ENCODE measurements around the gene CHPF. TPM values are rescaled to one million over a fixed set of nuclear protein-coding genes. Genes with fewer than 3 reads are reported as not detected.

Gene CHPF
- total RNA-seq, 4 donors from 2014 or later: 44.4 to 67.8 (median 58.4) TPM

- Histone ChIP-seq H3K4me1 (peaks cover 15 to 20% (median 16%) of the 10 kb centered on the region in 4 donors), H3K4me3 (no peak overlapping the region)
- no peak for DNase-seq (ENCODE audit: extremely low spot score)
Measured at GRCh38 chr2:219569041-219569440, 25.4 kb upstream of the CHPF start.

GRCh38 chr2:219567791-219568361 lies 24.3 kb upstream of the CHPF start:
- Histone ChIP-seq H3K4me3 (no peak overlapping the region), H3K9me3 (no peaks in the 10 kb centered on the region), H3K36me3 (peaks cover 0 to 50% (median 32%) of the 10 kb centered on the region in 4 donors), H3K27ac (replicated peaks in 1 of 4) (no peak overlapping the region), H3K4me1 (peaks cover 15 to 20% (median 16%) of the 10 kb centered on the region in 4 donors), H3K27me3 (no peaks in the 10 kb centered on the region)
- no peak for DNase-seq (ENCODE audit: extremely low spot score)
- TF ChIP-seq POLR2AphosphoS5 (IDR thresholded peaks at IDR 0.05): no peak
- TF ChIP-seq CTCF (IDR thresholded peaks at IDR 0.05): no peak
- TF ChIP-seq EP300 (IDR thresholded peaks at IDR 0.05): no peak
- TF ChIP-seq POLR2A (IDR thresholded peaks at IDR 0.05; ENCODE audit: low read depth): no peak
- intact Hi-C loops (cut with DNase I): no loop called here
- 90% methylated on average over 31 of the region's 35 CpGs for WGBS

More at GRCh38 chr2:219569041-219569440, 25.4 kb upstream of the CHPF start:
- peaks cover 0 to 39% (median 21%) of the 10 kb centered on the region in 4 donors for H3K36me3 ChIP-seq
- H3K9me3 ChIP-seq: no peaks in the 10 kb centered on the region
- TF ChIP-seq CTCF (IDR thresholded peaks at IDR 0.05) (no peak), EP300 (IDR thresholded peaks at IDR 0.05) (no peak), POLR2AphosphoS5 (IDR thresholded peaks at IDR 0.05) (no peak), POLR2A (IDR thresholded peaks at IDR 0.05; ENCODE audit: low read depth) (no peak)
- WGBS: 94% methylated on average over 6 of the region's 6 CpGs
- intact Hi-C loops (cut with DNase I): no loop called here
- H3K27me3 ChIP-seq: no peaks in the 10 kb centered on the region
- no peak overlapping the region for H3K27ac ChIP-seq (replicated peaks in 1 of 4)

GRCh38 chr2:219567131-219567530 lies 23.5 kb upstream of the CHPF start:
- Histone ChIP-seq H3K9me3 (no peaks in the 10 kb centered on the region), H3K27me3 (no peaks in the 10 kb centered on the region), H3K4me1 (peaks cover 12 to 19% (median 15%) of the 10 kb centered on the region in 4 donors), H3K4me3 (no peak overlapping the region), H3K27ac (replicated peaks in 1 of 4) (no peak overlapping the region), H3K36me3 (peaks cover 0 to 58% (median 39%) of the 10 kb centered on the region in 4 donors)
- WGBS: 94% methylated on average over 17 of the region's 18 CpGs
- intact Hi-C loops (cut with DNase I): no loop called here
- no peak for DNase-seq (ENCODE audit: extremely low spot score)
- no peak for TF ChIP-seq EP300 (IDR thresholded peaks at IDR 0.05)
- no peak for TF ChIP-seq POLR2A (IDR thresholded peaks at IDR 0.05; ENCODE audit: low read depth)
- no peak for TF ChIP-seq CTCF (IDR thresholded peaks at IDR 0.05)
- TF ChIP-seq POLR2AphosphoS5 (IDR thresholded peaks at IDR 0.05): no peak

- 94% methylated on average over 11 of the region's 11 CpGs for WGBS
- H3K36me3 ChIP-seq: peaks cover 0 to 63% (median 44%) of the 10 kb centered on the region in 4 donors
- no peaks in the 10 kb centered on the region for H3K9me3 ChIP-seq
- TF ChIP-seq POLR2A (IDR thresholded peaks at IDR 0.05; ENCODE audit: low read depth) (no peak), CTCF (IDR thresholded peaks at IDR 0.05) (no peak), POLR2AphosphoS5 (IDR thresholded peaks at IDR 0.05) (no peak)
- H3K4me1 ChIP-seq: peaks cover 7 to 14% (median 11%) of the 10 kb centered on the region in 4 donors
- H3K27ac ChIP-seq (replicated peaks in 1 of 4): no peak overlapping the region
- intact Hi-C loops (cut with DNase I): no loop called here
- DNase-seq (ENCODE audit: extremely low spot score): no peak
- H3K27me3 ChIP-seq: no peaks in the 10 kb centered on the region
- H3K4me3 ChIP-seq: no peak overlapping the region
Measured at GRCh38 chr2:219566640-219567039, 23.0 kb upstream of the CHPF start.
